ENCODE measurements around the gene HSPA5.
"Not testable (repeated sequence)": the region's sequence is repeated elsewhere in the genome, so short reads cannot be mapped to it uniquely, and the experiment has no call there.

HSPA5 gene

DNA sequence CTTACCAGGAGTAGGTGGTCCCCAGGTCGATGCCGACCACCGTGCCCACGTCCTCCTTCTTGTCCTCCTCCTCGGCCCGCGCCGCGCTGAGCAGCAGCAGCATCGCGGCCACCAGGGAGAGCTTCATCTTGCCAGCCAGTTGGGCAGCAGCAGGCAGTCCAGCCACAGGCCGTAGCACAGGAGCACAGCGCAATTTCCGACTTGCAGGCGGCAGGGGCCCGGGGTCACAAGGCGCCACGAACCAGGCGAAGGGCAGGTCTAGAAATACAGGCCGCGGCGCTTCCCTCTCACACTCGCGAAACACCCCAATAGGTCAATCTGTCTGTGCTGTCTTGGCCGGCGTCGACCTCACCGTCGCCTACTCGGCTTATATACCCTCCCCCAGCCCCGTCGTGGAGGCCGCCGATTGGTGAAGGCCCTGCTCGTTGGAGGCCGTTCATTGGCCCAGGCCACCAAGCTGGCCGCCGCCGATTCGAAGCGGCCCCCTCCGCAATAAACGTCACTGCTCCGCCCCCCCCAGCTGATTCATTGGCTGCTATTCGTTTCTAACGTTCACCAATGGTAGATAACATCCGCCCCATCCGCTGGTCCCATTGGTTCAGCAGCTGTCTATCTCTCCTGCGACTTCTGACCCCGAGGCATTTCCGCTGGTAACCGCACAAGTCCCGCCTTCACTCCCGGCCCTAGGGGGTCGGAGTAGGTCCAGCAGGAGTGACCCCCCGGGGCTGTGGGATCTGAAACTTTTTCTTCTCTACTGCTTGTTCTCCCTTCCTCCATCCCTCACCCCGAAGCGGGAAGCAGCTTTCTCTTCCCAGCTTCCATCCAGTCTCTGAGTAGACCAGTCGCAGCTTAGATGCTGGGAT is at the start of gene HSPA5:
Gene HSPA5, minus strand, starts transcription at position 344 of the 863 bp plus-strand sequence. Its CDS starts 217 bp downstream, at position 127.
- FAIRE-seq (no peak), DNase-seq (ENCODE audit: low spot score) (peak; percentile 97)

DNA sequence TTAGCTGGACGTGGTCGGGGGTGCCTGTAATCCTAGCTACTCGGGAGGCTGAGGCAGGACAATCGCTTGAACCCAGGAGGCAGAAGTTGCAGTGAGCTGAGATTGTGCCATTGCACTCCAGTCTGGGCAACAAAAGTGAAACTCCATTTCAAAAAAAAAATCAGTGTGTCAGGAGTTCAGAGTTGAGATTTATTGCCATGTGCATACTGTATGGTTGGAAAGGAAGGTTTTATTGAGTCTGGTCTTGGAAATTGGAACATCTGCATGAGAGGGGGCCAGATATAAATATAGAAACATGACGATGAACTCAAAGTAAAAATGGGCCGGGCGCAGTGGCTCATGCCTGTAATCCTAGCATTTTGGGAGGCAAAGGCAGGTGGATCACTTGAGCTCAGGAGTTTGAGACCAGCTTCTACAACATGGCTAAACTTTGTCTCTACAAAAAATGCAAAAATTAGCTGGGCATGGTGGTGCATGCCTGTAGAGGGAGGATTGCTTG is 45.8 kb upstream of the HSPA5 start:
- not testable (repeated sequence) for FAIRE-seq; DNase-seq (ENCODE audit: low spot score)

- DNase-seq (ENCODE audit: low spot score) (no peak), FAIRE-seq (no peak)
Observed at GRCh38 chr9:125284855-125285254, 43.7 kb upstream of the HSPA5 start.

DNA sequence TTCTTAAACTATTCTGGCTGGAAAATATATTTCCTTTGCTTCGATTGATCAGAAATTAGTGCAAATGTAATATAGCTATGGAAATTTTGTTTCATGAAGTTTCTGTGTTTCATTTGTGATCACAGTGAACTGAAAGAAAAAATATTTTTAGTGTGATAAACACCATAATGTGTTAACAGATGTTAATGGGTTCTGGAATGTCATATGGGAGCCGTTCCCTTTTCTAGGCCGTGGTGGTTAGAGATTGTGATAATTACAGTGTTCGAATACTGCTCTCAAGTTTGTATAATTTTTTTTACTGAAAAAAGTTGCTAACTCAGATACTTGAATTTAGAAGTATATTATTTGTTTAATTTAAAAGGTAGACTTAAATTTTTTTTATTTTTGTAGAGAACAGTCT is 39.8 kb upstream of the HSPA5 start:
- DNase-seq (ENCODE audit: low spot score) = no peak

GRCh38 chr9:125277411-125277810 is 36.3 kb upstream of the HSPA5 start:
- no peak for FAIRE-seq
- DNase-seq (ENCODE audit: low spot score) = no peak

More for the DNA sequence above, 39.8 kb upstream of the HSPA5 start:
- no peak for FAIRE-seq

DNA sequence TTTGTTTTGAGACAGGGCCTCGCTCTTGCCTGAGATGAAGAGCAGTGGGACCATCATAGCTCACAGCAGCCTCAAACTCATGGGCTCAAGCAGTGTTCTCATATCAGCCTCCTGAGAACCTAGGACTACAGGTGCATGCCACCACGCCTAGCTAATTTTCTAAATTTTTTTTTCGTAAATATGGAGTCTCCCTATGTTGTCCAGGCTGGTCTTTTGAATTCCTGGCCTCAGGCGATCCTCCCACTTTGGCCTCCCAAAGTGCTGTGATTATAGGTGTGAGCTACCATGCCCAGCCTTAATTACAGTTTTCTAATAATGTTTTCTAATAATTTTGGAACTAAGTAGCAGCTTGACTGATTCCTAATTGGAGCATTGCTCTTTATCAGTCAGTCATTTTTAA is 35.6 kb upstream of the HSPA5 start:
- FAIRE-seq (no peak), DNase-seq (ENCODE audit: low spot score) (no peak)

DNA sequence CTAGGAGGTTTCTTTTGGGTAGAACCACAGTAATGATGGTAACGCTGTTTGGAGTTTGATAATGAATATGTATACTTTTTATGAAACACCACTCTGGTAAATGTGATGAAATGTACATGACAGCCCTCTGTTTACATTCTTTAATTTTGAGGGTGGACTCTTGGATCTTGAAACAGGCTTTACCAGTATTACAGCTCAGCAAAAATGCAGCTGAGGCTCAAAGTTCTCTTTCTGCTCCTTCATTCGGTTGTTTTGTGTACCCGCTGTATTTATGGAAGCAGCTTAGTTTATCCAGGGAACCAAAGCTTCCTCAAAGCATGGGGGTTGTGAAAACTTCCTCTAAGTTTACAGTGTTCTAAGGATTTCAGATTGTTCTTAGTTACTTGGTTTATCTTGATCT is 31.6 kb upstream of the HSPA5 start:
- DNase-seq (ENCODE audit: low spot score) = no peak
- no peak for FAIRE-seq

- no peak for FAIRE-seq
- no peak for DNase-seq (ENCODE audit: low spot score)
Observed at GRCh38 chr9:125271081-125271480, 29.9 kb upstream of the HSPA5 start.

DNA sequence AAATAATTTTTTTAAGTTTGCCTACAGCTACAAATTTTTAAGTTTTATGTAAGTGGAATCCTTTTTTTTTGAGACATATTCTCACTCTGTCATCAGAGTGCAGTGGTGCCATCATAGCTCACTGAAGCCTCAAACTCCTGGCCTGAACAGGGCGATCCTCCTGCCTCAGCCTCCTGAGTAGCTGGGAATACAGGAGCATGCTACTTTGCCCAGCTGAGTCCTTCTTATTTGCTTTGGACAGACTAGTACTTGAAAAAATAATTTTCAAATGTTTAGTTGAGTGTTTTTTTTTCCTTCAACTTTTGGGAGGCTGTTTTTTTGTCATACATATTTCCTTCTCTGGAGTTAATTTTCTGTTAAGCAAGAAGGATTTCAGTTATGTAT is 27.9 kb upstream of the HSPA5 start:
- no peak for DNase-seq (ENCODE audit: low spot score)

DNA sequence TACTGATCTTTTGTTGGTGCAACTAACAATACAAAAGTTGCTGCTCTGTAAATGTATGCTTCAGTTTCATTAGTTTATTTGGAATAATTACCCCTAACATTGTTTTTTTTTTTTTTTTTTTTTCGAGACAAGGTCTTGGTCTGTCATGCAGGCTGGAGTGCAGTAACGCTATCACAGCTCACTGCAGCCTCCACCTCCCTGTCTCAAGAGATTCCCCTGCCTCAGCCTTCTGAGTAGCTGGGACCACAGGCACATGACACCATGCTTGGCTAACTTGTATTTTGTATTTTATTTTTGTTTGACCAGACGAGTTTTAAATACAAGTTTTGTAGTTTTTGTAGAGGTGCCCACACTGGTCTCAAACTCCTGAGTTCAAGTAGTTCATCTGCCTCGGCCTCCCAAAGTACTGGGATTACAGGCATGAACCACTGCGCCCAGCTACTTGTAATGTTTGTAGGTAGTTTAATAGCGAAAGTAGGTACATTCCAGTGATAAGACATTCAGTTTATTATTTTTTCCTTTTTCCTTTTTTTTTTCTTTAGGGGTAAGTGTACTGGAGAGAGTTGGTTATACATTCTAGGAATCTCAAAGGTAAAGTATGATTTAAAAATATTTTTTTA is 27.4 kb upstream of the HSPA5 start:
- no peak for DNase-seq (ENCODE audit: low spot score)
- FAIRE-seq = no peak

More for the DNA sequence above, 27.9 kb upstream of the HSPA5 start:
- no peak for FAIRE-seq

GRCh38 chr9:125264068-125264467 is 22.9 kb upstream of the HSPA5 start:
- FAIRE-seq; DNase-seq (ENCODE audit: low spot score): not testable (repeated sequence)

DNA sequence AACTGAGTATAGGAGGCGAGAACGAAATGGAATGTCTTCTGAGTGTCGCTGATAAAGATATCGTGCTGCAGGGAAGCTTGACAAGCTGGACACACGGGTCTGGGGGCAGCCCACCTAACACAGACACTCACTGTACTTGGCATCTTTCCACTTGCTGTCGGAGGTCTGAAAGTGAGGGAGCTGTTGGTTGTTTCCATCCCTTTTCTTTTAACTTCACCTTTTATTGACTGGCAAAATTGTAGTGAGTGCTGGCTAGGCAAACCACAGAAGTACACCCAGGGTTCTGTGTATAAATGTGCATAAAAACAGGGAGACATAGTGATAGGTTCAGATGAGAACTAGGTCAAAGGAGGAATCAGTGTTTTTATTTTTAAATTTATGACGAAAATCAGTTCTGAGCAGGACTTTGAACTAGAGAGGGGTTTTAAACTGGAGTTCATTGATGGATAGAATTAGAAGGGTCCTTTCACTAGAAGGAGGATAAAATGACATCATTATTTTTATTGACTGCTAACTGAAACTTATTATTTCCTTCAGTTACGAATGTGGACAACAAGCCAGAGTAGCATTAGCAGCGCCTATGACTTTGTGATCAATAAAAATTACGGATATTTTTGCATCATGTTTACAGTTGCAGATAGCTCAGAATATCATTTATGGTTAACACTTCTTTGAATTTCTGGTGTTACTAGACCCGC is 21.3 kb upstream of the HSPA5 start:
- no peak for DNase-seq (ENCODE audit: low spot score)

DNA sequence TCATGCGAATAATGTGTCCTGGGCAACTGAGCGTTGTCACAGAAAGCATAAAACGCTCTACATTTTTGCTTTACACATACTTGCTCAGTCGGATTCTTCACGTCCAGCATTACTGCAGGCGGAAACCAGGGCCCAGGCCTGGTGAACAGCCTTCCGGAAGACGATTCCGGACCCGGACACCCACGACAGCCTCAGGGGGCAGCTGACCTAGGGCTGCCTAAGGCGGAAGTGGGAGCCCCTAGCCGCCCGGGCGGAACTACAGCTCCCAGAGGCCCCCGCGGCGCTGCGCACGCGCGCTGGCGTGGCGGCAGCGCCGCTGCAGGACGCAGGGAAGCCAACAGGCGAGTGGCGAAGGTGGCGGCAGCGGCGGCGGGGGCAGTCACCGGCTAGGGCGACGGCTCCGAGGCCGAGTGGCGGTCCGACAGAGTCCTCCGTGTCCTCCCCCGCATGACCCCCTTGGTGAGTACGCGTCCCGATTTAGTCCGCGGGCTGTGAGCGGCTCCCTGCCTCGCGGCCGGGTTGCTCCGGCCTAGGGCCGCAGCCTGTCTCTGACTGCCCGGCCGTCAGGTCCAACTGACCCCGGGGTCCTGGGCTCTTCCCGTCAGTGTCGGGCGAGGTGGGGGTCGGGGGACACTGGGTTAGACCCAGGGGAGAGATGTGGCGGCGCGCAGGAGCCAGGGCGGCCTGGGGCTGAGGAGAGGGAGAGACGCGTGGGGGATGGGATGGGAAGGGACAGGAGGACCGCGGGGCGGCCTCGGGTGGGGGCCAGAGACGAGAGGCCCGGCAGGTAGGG is 20.6 kb upstream of the HSPA5 start, which contains the start of gene GAPVD1:
Gene GAPVD1, plus strand, starts transcription at position 326 of the 793 bp plus-strand sequence. CDS start 37,096 bp downstream, outside the sequence.
- FAIRE-seq = no peak
- peak; percentile 98 for DNase-seq (ENCODE audit: low spot score)

More for the DNA sequence above, 21.3 kb upstream of the HSPA5 start:
- no peak for FAIRE-seq

DNA sequence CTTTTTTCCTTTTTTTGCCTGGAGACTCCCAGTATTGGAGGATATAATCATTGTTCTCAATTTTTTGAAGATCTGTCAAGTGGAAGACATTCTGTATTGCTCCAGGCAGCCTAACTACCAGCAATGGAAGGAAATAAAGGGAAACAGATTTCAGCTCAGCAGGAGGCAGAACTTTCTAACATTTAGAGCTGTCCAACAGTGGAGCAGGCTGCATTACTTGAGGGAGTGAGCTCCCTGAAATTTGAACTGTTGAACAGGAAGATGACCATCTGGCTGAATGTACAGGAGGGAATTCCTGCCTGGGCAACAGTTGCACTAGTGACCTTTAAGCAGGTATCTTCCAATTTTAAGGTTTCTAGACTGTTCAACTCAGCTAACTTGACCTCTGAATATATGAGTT is 19.4 kb upstream of the HSPA5 start:
- FAIRE-seq = no peak
- DNase-seq (ENCODE audit: low spot score) = no peak

- no peak for DNase-seq (ENCODE audit: low spot score)
- no peak for FAIRE-seq
Observed at GRCh38 chr9:125258832-125259534, 17.8 kb upstream of the HSPA5 start.

- no peak for DNase-seq (ENCODE audit: low spot score)
- no peak for FAIRE-seq
Observed at GRCh38 chr9:125258160-125258785, 17.1 kb upstream of the HSPA5 start.

- FAIRE-seq (no peak), DNase-seq (ENCODE audit: low spot score) (no peak)
Observed at GRCh38 chr9:125255781-125256391, 14.7 kb upstream of the HSPA5 start.

- no peak for FAIRE-seq
Observed at GRCh38 chr9:125254231-125254630, 13.1 kb upstream of the HSPA5 start.

DNA sequence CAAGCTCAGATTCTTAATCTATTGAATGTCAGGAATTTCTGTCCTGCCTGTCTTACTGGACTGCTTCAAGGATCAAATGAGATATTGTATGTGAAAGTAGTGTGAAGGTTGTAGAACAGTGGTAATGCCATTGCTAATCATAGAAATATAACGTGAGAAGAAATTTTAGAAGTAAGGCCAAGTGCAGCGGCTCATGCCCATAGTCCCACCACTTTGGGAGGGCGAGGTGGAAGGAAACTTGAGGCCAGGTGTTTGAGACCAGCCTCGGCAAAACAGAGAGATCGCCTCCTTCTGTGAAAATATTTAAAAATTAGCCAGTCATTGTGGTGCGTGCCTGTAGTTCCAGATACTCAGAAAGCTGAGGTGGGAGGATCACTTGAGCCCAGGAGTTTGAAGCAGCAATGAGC is 5.1 kb upstream of the HSPA5 start:
- DNase-seq (ENCODE audit: low spot score) (no peak), FAIRE-seq (no peak)

More at GRCh38 chr9:125254231-125254630, 13.1 kb upstream of the HSPA5 start:
- DNase-seq (ENCODE audit: low spot score) = no peak
